Breast epithelium (tissue), 4 donors: ENCODE measurements around the gene TASOR. TPM values are rescaled to one million over a fixed set of nuclear protein-coding genes. Genes with fewer than 3 reads are reported as not detected.

ENCODE experiments used
- DNase-seq, 2 donors: peaks; one replicate each; pipeline ENCODE4 v3.0.0-alpha.2; 2019; ENCODE audit warnings: low spot score in 2 of 2
- H3K27ac ChIP-seq, 2 donors: fragments of 200-600 bp; sonication (generic) in 1 of 2; one replicate each; pipeline ENCODE4 v1.5.1; 2016 to 2019; ENCODE audit warnings: mild to moderate bottlenecking in 1 of 2
- H3K27me3 ChIP-seq, 2 donors: fragments of 200-600 bp; sonication (generic) in 1 of 2; one replicate each; pipeline versions ENCODE4 v1.5.1 to v1.6.0; 2017 to 2019; ENCODE audit warnings: control low read depth in 1 of 2, mild to moderate bottlenecking in 1 of 2
- H3K36me3 ChIP-seq: fragments of 200-600 bp; one replicate; pipeline ENCODE4 v1.5.1; 2019
- H3K4me1 ChIP-seq, 2 donors: fragments of 200-600 bp; sonication (generic); one replicate each; pipeline ENCODE4 v1.5.1; 2016 to 2019; ENCODE audit warnings: control low read depth in 1 of 2
- H3K4me3 ChIP-seq, 3 donors: fragments of 200-600 bp; sonication (generic); 1 replicate in 2 of 3; 2 replicates in 1 of 3; pipeline ENCODE4 v1.5.1; 2016 to 2019; ENCODE audit warnings: mild to moderate bottlenecking in 3 of 3, moderate library complexity in 2 of 3
- H3K9me3 ChIP-seq, 2 donors: fragments of 200-600 bp; sonication (generic) in 1 of 2; one replicate each; pipeline ENCODE4 v1.5.1; 2016 to 2019; ENCODE audit warnings: control low read depth in 1 of 2
- POLR2A ChIP-seq: fragments of 450-650 bp; IDR thresholded peaks from one replicate; pipeline ENCODE4 v1.6.1; 2016; ENCODE audit warnings: antibody characterized with exemption, mild to moderate bottlenecking, moderate library complexity
- POLR2AphosphoS5 ChIP-seq, 3 donors: sonication (generic); formaldehyde crosslinking; IDR thresholded peaks; one replicate each; pipeline ENCODE4 v1.6.1; 2017; ENCODE audit warnings: antibody characterized with exemption in 3 of 3
- intact Hi-C: fragments of 100-400 bp; cut with DNase I; formaldehyde crosslinking; loops from one replicate; pipeline ENCODE4 v1.15.1; 2023; ENCODE audit warnings: low total_unique reads
- total RNA-seq, 3 donors: library from RNA; depleted of rRNA; stranded (reverse); fragments of >200 nt; gene quantifications; one replicate each; pipeline ENCODE4 v1.1.0, GENCODE V29; 2016
- TF ChIP-seq, protein P1 (sequence below), 3 donors: fragments of 450-650 bp; IDR thresholded peaks; one replicate each; pipeline ENCODE4 v1.5.1; 2016 to 2017; ENCODE audit warnings: antibody characterized with exemption in 3 of 3, mild to moderate bottlenecking in 3 of 3, moderate library complexity in 3 of 3

The TASOR gene
- total RNA-seq, 3 donors from 2014 or later: 80.2 to 118 (median 80.6) TPM

DNA sequence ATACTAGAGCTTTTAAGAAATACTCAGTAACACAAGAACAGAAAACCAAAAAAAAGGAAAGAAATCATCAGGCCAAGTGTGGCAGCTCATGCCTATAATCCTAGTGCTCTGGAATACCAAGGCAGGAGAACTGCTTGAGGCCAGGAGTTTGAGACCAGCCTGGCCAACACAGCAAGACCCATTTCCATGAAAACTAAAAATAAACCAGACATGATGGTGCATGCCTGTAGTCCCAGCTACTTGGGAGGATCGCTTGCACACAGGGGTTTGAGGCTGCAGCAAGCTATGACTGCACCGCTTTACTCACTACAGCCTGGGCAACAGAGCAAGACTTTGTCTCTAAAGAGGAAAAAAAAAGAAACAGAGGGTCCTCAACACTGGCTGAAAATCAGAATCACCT is 18.2 kb downstream of the TASOR start:
- Histone ChIP-seq H3K27me3 (no peaks in the 10 kb centered on the region), H3K9me3 (no peaks in the 10 kb centered on the region), H3K36me3 (no peaks in the 10 kb centered on the region), H3K27ac (no peak overlapping the region), H3K4me3 (no peak overlapping the region), H3K4me1 (no peaks in the 10 kb centered on the region)
- intact Hi-C loops: no loop called here
- no peak for DNase-seq
- TF ChIP-seq POLR2A: no peak
- TF ChIP-seq POLR2AphosphoS5 (IDR thresholded peaks at IDR 0.05): no peak
- TF ChIP-seq, protein P1, sequence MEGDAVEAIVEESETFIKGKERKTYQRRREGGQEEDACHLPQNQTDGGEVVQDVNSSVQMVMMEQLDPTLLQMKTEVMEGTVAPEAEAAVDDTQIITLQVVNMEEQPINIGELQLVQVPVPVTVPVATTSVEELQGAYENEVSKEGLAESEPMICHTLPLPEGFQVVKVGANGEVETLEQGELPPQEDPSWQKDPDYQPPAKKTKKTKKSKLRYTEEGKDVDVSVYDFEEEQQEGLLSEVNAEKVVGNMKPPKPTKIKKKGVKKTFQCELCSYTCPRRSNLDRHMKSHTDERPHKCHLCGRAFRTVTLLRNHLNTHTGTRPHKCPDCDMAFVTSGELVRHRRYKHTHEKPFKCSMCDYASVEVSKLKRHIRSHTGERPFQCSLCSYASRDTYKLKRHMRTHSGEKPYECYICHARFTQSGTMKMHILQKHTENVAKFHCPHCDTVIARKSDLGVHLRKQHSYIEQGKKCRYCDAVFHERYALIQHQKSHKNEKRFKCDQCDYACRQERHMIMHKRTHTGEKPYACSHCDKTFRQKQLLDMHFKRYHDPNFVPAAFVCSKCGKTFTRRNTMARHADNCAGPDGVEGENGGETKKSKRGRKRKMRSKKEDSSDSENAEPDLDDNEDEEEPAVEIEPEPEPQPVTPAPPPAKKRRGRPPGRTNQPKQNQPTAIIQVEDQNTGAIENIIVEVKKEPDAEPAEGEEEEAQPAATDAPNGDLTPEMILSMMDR (IDR thresholded peaks at IDR 0.05): no peak

DNA sequence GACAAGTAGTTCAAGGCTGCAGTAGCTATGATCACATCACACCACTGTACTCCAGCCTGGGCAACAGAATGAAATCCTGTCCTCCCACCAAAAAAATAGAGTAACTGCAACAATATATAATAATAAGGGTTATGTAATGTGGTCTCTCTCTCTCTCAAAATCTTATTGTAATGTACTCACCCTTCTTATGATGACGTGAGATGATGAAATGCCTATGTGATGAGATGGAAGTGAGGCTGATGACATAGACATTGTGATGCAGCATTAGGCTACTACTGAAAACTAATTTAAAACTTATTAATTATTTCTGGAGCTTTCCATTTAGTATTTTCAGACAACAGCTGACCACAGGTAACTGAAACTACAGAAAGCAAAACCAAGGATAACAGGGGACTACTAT is 27.4 kb downstream of the TASOR start:
- TF ChIP-seq, protein P1 (IDR thresholded peaks at IDR 0.05): no peak
- TF ChIP-seq POLR2A: no peak
- no peak for TF ChIP-seq POLR2AphosphoS5 (IDR thresholded peaks at IDR 0.05)
- no peak for DNase-seq
- peaks cover 15% of the 10 kb centered on the region for H3K36me3 ChIP-seq
- no peak overlapping the region for H3K27ac ChIP-seq
- no peaks in the 10 kb centered on the region for H3K4me1 ChIP-seq
- no peaks in the 10 kb centered on the region for H3K27me3 ChIP-seq
- H3K9me3 ChIP-seq: peaks cover 0 to 9% of the 10 kb centered on the region in 2 donors
- no peak overlapping the region for H3K4me3 ChIP-seq
- intact Hi-C loops: no loop called here

DNA sequence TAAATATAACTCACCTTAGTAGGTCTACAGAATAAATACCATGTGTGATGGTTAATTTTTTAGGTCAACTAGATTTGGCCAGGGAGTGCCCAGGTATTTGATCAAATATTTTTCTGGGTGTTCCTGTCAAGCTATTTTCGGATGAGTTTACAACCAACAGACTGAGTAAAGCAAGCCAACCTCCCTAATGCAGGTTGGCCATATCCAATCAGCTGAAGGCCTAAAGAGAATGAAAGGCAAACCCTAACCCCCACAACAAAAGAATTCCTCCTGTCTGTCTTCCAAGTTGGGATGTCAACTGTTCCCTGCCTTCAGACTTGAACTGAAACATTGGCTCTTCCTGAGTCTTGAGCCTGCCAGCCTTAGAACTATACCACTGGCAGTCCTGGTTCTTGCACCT is 28.6 kb downstream of the TASOR start:
- Histone ChIP-seq H3K27me3 (no peaks in the 10 kb centered on the region), H3K4me3 (no peak overlapping the region), H3K4me1 (no peaks in the 10 kb centered on the region), H3K9me3 (peaks cover 0 to 9% of the 10 kb centered on the region in 2 donors), H3K36me3 (peaks cover 15% of the 10 kb centered on the region), H3K27ac (no peak overlapping the region)
- intact Hi-C loops: no loop called here
- TF ChIP-seq, protein P1 (IDR thresholded peaks at IDR 0.05): no peak
- TF ChIP-seq POLR2A: no peak
- TF ChIP-seq POLR2AphosphoS5 (IDR thresholded peaks at IDR 0.05): no peak
- no peak for DNase-seq

DNA sequence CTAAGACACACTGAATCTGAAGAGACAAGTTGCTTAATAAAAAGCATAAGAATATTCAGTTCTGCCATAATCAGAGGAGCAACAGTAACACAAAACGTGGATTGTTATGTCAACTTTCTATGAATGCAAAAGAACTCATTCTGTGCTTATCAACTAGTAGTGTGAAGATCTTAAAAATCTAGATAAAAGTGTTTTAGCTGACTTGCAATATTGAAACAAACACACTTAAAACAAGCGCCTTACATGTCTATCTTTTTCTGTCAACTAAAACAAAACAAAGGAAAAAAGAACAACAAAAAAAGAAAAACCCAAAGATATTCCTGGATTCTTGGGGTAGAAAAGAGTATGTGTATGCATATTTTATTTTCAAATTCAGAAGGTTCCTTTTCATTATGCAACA is 37.7 kb downstream of the TASOR start:
- Histone ChIP-seq H3K4me1 (no peaks in the 10 kb centered on the region), H3K4me3 (no peak overlapping the region), H3K36me3 (peaks cover 7% of the 10 kb centered on the region), H3K9me3 (no peaks in the 10 kb centered on the region), H3K27me3 (no peaks in the 10 kb centered on the region), H3K27ac (no peak overlapping the region)
- intact Hi-C loops: no loop called here
- no peak for TF ChIP-seq POLR2AphosphoS5 (IDR thresholded peaks at IDR 0.05)
- TF ChIP-seq, protein P1 (IDR thresholded peaks at IDR 0.05): no peak
- TF ChIP-seq POLR2A: no peak
- DNase-seq: no peak

DNA sequence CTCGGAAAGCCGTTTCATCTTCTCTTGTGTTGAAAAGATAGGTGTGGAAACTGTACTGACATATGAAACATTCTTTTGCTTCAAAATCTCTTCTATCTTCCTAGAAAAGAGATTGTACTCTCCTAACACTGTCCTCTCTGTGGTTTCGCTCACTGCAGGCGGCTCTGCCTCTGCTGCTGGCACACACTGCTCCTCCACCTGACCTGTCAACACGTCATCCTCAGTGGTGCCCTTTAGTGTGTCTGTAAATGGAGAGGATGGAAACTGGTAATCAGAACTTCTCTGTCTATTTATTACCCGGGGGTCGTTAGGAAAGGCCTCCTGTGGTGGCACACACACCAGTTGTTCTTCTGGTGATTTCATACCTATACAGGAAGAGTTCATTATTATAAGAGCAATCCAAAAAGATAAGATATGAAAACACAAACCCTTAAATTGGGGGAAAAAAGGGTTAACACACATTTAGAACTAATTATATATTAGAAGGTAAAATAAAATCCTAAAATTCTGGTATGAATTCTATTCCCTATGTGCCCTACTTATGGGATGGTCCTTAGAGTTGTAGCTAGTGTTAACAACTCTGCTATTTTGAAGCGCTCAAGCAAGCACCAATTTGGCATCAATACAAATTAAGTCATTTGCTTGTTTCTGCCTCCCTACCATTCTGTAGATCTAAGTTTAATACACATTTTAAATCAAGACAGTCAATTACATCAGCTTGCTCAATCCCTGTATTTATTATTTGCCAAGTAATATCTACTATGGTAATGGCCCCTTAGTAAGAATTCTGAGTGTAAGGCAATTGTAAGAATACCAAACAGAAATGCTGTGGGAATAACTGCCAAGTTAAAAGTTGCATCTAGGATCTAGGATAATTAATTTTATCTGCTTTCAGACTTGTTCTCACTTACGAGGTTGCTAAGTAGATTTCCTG is 49.2 kb downstream of the TASOR start:
- TF ChIP-seq, protein P1 (IDR thresholded peaks at IDR 0.05): no peak
- TF ChIP-seq POLR2A (no peak), POLR2AphosphoS5 (IDR thresholded peaks at IDR 0.05) (no peak)
- Histone ChIP-seq H3K4me3 (no peak overlapping the region), H3K4me1 (no peaks in the 10 kb centered on the region), H3K27me3 (no peaks in the 10 kb centered on the region), H3K9me3 (no peaks in the 10 kb centered on the region), H3K27ac (no peak overlapping the region), H3K36me3 (no peaks in the 10 kb centered on the region)
- intact Hi-C loops: no loop called here
- DNase-seq: no peak
